ENCODE measurements around the gene TMLHE. TPM values are rescaled to one million over a fixed set of nuclear protein-coding genes. Genes with fewer than 3 reads are reported as not detected.

Gene TMLHE
- total and polyA plus RNA-seq, 4 experiments from 2014 or later, result 12.8 to 15.7 (median 15.3) TPM

GRCh38 chrX:155441097-155441496 is 171.7 kb downstream of the TMLHE start:
- Histone ChIP-seq H3K36me3 (ENCODE audit: insufficient read depth, low read length) (no peaks in the 10 kb centered on the region), H3K27ac (ENCODE audit: low read depth, low read length) (no peak overlapping the region), H3K27me3 (ENCODE audit: insufficient read depth, low read length) (no peaks in the 10 kb centered on the region), H3K4me3 (ENCODE audit: low read length in 2 of 2) (no peak overlapping the region), H3K9me3 (ENCODE audit: control insufficient read depth in 1 of 2, low read length in 2 of 2) (no peaks in the 10 kb centered on the region), H3K4me1 (ENCODE audit: insufficient read depth, low read length) (no peaks in the 10 kb centered on the region)
- no peak for DNase-seq
- Mint-ChIP-seq H3K27me3 (no peaks in the 10 kb centered on the region), H3K9me3 (peaks cover 0 to 18% (median 8%) of the 10 kb centered on the region in 8 donors), H3K4me1 (no peaks in the 10 kb centered on the region), H3K36me3 (peaks cover 5 to 13% of the 10 kb centered on the region in 2 donors), H3K4me3 (no peak overlapping the region), H3K27ac (no peak overlapping the region)
- CTCF ChIA-PET (ENCODE audit: partially characterized antibody), result no interaction called here
- intact Hi-C loops (cut with micrococcal nuclease), result no loop called here
- POLR2A ChIA-PET (ENCODE audit: partially characterized antibody), result no interaction called here

Small RNAs within 50 kb of the gene (microRNA-seq; reads per million reads assigned to microRNA genes)
- gene MIR1184-3 (ENCODE audit: borderline microRNAs expressed, borderline number of aligned reads, borderline replicate concordance), result not detected

Other genes starting within 250 kb of the TMLHE start
- not detected for gene F8A2, start 230.9 kb downstream of the TMLHE start, total RNA-seq
- gene F8A2, start 230.9 kb downstream of the TMLHE start, polyA plus RNA-seq, result not detected
- gene F8A3, start 154.3 kb downstream of the TMLHE start, total RNA-seq, result not detected
- 1 to 10 TPM; 2.9 to 9.8 TPM for gene F8A3, start 154.3 kb downstream of the TMLHE start, polyA plus RNA-seq
- gene SPRY3, start 366 bp downstream of the TMLHE start, total RNA-seq, result under 1 TPM; 0.94 to 0.99 TPM
- gene SPRY3, start 366 bp downstream of the TMLHE start, polyA plus RNA-seq, result under 1 TPM in 1 of 2 donors, not detected in 1; 0.20 TPM

Measured in CD4-positive, alpha-beta memory T cell (primary cell).